Measurements from ENCODE around the gene ERBB4. TPM values are rescaled to one million over a fixed set of nuclear protein-coding genes. Genes with fewer than 3 reads are reported as not detected.

ERBB4 gene
- total RNA-seq, 1 donor from 2014 or later, result 1.8 TPM

GRCh38 chr2:212379103-212379502 lies 159.5 kb downstream of the ERBB4 start:
- no peaks in the 10 kb centered on the region for H3K27me3 Mint-ChIP-seq (ENCODE audit: unreplicated experiment)
- H3K9me3 Mint-ChIP-seq (ENCODE audit: unreplicated experiment), result no peaks in the 10 kb centered on the region
- H3K36me3 Mint-ChIP-seq (ENCODE audit: unreplicated experiment), result no peaks in the 10 kb centered on the region
- no peak for DNase-seq
- TF ChIP-seq, protein P1, sequence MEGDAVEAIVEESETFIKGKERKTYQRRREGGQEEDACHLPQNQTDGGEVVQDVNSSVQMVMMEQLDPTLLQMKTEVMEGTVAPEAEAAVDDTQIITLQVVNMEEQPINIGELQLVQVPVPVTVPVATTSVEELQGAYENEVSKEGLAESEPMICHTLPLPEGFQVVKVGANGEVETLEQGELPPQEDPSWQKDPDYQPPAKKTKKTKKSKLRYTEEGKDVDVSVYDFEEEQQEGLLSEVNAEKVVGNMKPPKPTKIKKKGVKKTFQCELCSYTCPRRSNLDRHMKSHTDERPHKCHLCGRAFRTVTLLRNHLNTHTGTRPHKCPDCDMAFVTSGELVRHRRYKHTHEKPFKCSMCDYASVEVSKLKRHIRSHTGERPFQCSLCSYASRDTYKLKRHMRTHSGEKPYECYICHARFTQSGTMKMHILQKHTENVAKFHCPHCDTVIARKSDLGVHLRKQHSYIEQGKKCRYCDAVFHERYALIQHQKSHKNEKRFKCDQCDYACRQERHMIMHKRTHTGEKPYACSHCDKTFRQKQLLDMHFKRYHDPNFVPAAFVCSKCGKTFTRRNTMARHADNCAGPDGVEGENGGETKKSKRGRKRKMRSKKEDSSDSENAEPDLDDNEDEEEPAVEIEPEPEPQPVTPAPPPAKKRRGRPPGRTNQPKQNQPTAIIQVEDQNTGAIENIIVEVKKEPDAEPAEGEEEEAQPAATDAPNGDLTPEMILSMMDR (IDR thresholded peaks at IDR 0.05; ENCODE audit: partially characterized antibody, unreplicated experiment), result no peak
- H3K27ac Mint-ChIP-seq (ENCODE audit: unreplicated experiment), result no peak overlapping the region
- H3K4me3 Mint-ChIP-seq (ENCODE audit: unreplicated experiment), result no peak overlapping the region
- no peaks in the 10 kb centered on the region for H3K4me1 Mint-ChIP-seq (ENCODE audit: low read depth, unreplicated experiment)

GRCh38 chr2:212367431-212367830 lies 171.2 kb downstream of the ERBB4 start:
- no peak for DNase-seq
- Mint-ChIP-seq H3K36me3 (ENCODE audit: unreplicated experiment) (no peaks in the 10 kb centered on the region), H3K27me3 (ENCODE audit: unreplicated experiment) (no peaks in the 10 kb centered on the region), H3K4me3 (ENCODE audit: unreplicated experiment) (no peak overlapping the region), H3K27ac (ENCODE audit: unreplicated experiment) (no peak overlapping the region), H3K9me3 (ENCODE audit: unreplicated experiment) (no peaks in the 10 kb centered on the region), H3K4me1 (ENCODE audit: low read depth, unreplicated experiment) (no peaks in the 10 kb centered on the region)
- TF ChIP-seq, protein P1 (IDR thresholded peaks at IDR 0.05; ENCODE audit: partially characterized antibody, unreplicated experiment), result no peak

- DNase-seq, result no peak
- Mint-ChIP-seq H3K9me3 (ENCODE audit: unreplicated experiment) (no peaks in the 10 kb centered on the region), H3K4me3 (ENCODE audit: unreplicated experiment) (no peak overlapping the region), H3K4me1 (ENCODE audit: low read depth, unreplicated experiment) (peaks cover 8% of the 10 kb centered on the region), H3K27me3 (ENCODE audit: unreplicated experiment) (no peaks in the 10 kb centered on the region), H3K27ac (ENCODE audit: unreplicated experiment) (no peak overlapping the region), H3K36me3 (ENCODE audit: unreplicated experiment) (no peaks in the 10 kb centered on the region)
- TF ChIP-seq, protein P1 (IDR thresholded peaks at IDR 0.05; ENCODE audit: partially characterized antibody, unreplicated experiment), result no peak
These were observed 174.3 kb downstream of the ERBB4 start for GRCh38 chr2:212364112-212364985.

DNA sequence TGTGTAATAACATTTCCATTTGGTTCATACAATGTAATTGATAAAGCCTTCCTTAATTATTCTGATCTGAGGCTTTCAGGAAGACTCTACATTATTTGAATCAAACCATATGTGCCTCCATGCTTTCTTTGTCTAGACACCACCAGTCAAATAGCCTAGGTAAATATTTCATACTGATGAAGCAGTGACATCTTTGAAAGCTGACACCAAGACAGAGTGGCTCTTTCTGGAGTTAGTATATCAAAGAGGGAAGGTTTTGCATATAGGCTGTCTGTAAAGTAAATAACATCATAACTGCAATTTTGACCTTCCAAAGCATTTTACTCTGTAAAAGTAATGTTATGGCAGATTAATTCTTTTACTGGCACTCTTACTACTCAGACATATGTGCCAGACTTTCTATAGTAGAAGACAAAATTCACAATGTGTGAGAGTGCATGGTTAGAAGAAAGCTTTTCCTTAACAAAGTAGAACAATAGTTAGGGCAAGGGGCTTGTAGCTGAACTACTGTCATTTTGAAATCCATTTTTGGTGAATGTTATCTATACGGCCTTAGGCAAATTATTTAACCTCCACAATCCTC lies 177.3 kb downstream of the ERBB4 start:
- peaks cover 9% of the 10 kb centered on the region for H3K4me1 Mint-ChIP-seq (ENCODE audit: low read depth, unreplicated experiment)
- TF ChIP-seq, protein P1 (IDR thresholded peaks at IDR 0.05; ENCODE audit: partially characterized antibody, unreplicated experiment), result no peak
- no peak overlapping the region for H3K27ac Mint-ChIP-seq (ENCODE audit: unreplicated experiment)
- H3K9me3 Mint-ChIP-seq (ENCODE audit: unreplicated experiment), result no peaks in the 10 kb centered on the region
- DNase-seq, result no peak
- H3K4me3 Mint-ChIP-seq (ENCODE audit: unreplicated experiment), result no peak overlapping the region
- no peaks in the 10 kb centered on the region for H3K36me3 Mint-ChIP-seq (ENCODE audit: unreplicated experiment)
- H3K27me3 Mint-ChIP-seq (ENCODE audit: unreplicated experiment), result no peaks in the 10 kb centered on the region

GRCh38 chr2:212360068-212360460 lies 178.5 kb downstream of the ERBB4 start:
- H3K4me1 Mint-ChIP-seq (ENCODE audit: low read depth, unreplicated experiment), result peaks cover 9% of the 10 kb centered on the region
- no peak overlapping the region for H3K4me3 Mint-ChIP-seq (ENCODE audit: unreplicated experiment)
- TF ChIP-seq, protein P1 (IDR thresholded peaks at IDR 0.05; ENCODE audit: partially characterized antibody, unreplicated experiment), result no peak
- no peaks in the 10 kb centered on the region for H3K9me3 Mint-ChIP-seq (ENCODE audit: unreplicated experiment)
- H3K36me3 Mint-ChIP-seq (ENCODE audit: unreplicated experiment), result no peaks in the 10 kb centered on the region
- no peaks in the 10 kb centered on the region for H3K27me3 Mint-ChIP-seq (ENCODE audit: unreplicated experiment)
- H3K27ac Mint-ChIP-seq (ENCODE audit: unreplicated experiment), result no peak overlapping the region
- no peak for DNase-seq
